ENCODE measurements around the gene KNCN.

The KNCN gene

DNA sequence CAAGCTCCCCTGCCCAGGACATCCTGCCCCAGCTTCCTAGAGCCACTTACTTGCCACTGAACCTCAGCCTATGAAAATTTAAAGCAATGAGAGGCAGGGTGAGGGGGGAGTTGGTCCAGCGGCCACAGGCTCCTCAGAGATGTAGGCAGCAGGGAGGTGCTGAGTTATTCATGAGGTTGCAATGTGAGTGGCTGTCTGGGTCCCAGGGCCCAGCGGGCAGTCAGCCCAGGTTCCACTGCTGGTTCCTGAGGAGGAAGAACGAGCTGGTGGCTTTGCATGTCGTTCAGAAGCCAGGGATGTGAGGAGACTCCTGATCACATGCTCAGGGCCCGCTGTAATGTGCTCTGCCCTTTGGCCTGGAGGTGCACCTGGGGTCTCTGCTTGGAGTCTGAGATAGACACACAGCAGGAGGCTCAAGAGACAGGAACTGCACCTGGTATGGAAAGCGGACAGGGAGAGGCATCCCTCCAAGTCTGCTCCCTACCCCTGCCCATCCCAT lies at the start of gene KNCN:
Gene KNCN, minus strand, starts transcription at position 51 of the 499 bp plus-strand sequence. CDS start 432 bp downstream, outside the sequence.
- no peak for DNase-seq (ENCODE audit: low read depth)

DNA sequence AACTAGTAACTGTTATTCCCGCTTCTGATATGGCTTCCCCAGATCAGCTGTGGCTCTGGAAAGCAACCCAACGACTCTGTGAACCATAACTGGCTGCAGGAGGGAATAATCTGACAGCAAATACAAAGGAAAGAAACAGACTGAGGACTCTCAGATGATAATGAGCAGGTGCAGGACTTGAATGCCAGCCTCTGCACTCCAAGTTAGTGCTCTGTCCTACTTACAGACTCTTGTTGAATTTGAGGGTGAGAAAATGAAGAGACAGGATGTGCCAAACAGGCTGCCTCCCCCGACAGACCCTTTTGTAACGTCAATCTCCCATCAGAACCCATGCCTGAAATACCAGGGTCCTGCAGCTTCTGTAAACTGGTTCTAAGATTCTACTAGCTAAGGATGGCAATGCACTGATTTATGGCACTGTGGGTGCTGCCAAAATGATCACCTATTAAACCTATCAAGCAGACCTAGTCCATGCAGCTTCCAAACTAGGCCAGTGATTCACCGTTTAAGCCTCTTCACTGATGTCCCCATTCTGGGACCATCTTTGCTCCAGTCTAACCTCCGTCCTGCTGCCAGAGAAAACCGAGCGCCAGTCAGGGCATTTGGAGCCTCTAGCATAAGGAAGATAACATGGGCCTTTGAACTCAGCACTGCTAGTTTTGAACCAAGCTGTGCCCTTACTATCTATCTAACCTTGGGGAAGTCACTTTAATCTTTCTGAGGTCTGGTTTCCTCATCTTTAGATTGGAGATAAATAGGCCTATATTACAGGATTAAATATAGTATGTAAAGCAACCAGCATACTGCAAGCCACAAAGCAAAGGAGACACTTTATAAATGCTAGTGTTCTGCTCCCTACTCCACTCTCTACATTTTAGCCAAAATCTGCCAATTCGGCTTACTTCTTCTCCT lies 47.9 kb upstream of the KNCN start:
- no peak for DNase-seq (ENCODE audit: low read depth)

DNA sequence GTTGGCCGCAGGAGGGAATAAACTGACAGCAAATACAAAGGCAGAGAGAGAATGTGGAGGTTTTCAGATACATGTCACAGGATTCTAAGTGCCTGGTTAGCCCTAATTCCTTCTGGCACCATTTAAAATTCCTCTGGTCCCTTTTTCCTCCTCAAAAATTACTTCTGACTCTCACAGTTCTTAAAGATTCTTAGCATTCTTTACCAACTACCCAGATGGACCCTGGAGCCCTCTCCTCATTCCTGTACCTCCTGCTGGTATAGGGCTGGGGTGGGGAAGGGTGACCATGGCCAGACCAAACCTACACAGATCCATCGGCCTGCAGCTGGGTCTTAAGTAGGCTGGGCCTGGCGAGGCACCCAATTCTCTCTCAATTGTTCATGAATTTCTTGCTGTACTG lies 45.4 kb upstream of the KNCN start:
- no peak for DNase-seq (ENCODE audit: low read depth)

DNA sequence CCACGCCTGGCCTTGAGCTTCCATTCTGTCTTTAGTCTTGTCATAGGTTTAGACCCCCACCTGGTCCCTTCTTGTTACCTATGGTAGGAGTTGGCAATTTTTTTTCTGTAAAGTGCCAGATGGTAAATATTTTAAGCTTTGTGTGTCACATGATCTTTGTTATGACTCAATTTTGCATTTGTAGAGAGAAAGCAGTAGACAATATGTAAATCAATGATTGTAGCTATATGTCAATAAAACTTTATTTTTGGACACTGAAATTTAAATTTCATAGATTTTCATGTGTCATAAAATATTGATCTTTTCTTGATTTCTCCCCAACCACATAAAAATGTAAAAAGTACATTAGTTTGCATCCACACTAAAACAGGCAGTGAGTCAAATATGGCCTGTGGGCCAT lies 44.6 kb upstream of the KNCN start:
- no peak for DNase-seq (ENCODE audit: low read depth)

DNA sequence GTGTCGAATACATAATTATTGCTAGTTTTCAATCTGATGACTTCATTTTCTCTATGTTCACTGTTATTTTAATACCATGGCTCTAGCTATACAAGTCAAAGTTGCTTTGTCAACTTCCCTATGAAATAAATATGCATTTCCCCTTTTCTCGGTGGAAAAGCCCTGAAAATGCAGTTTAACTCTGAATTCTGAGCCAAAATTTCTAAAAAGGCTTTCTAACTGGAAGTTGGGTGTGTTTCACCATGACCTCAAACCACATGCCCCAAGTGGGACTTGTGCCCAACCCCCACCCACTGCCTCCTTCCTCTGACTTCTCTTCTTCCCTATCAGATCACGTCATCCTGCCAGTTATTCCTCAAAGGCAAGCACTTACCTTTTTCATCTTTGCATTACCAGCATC lies 43.7 kb upstream of the KNCN start:
- no peak for DNase-seq (ENCODE audit: low read depth)

DNA sequence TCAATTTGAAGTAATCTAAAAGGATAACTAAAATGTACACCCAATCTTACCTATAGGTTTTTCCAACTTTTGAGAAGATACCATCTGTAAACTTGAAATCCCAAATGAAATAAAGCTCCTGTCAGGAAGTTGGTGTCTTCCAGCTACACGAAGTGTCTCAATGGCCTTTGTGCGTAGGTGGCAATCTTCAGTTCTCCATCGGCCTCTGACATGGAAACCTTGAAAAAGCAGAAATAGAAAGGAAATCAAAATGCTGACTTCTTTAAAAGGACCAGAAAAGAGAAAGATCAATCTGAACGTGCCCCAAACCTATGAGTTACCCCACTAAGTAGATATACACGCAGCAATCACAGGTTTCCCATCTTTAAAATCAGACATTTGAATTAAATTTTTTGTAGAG lies 42.6 kb upstream of the KNCN start:
- no peak for DNase-seq (ENCODE audit: low read depth)

DNA sequence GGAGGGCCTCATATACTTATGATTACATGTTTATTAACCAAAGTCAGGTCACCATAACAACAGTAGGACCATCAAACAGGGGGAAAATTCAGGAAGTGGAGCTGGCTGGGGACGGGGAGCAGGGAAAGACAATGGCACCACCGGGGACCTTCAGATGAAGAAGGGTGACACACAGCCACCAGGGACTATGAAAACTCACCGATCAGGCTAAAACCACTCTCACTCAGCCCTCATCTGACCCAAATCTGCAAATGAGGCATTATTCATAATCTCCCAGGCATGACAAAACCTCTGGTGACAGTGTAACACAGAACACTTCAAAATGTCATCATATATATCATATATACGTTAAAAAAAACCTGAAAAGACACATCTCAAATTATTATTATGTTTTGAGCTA lies 41.4 kb upstream of the KNCN start:
- no peak for DNase-seq (ENCODE audit: low read depth)

DNA sequence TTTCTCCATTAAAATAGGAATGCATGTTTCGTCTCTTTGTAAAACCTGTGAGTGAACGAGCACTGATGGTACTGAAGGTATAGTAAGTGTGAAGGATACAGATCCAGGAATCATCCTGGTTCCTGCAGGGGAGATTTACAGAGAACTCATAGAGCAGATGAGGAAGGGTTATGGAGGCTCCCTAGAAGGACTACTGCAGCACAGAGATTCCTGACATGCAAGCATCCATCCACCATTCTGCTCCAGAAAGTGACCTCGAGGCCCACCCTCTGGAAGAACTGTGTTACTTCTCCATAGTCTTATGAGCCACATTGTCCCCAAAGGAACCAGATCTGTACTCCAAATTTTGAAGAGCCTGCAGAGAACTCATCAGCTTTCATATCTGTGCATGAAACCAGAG lies 38.1 kb upstream of the KNCN start:
- DNase-seq (ENCODE audit: low read depth) = no peak

DNA sequence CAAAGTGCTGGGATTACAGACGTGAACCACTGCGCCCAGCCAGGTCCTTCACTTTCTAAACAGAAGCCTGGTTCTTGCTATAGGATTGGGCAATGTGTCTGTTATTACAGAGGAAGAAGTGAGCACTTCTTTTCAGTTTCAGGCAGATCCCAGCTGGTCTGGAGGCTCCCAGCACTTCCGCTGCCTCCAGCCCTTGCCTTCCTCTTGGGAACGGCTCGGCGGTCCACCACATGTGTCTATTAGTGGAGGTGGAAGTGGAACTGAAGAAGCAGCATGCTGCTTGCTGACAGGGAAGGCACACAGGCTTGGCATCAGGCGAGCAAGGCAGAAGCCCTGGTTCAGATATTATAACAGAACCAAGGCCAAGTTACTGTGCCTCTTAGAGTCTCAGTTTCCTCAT lies 35.6 kb upstream of the KNCN start:
- DNase-seq (ENCODE audit: low read depth) = no peak

DNA sequence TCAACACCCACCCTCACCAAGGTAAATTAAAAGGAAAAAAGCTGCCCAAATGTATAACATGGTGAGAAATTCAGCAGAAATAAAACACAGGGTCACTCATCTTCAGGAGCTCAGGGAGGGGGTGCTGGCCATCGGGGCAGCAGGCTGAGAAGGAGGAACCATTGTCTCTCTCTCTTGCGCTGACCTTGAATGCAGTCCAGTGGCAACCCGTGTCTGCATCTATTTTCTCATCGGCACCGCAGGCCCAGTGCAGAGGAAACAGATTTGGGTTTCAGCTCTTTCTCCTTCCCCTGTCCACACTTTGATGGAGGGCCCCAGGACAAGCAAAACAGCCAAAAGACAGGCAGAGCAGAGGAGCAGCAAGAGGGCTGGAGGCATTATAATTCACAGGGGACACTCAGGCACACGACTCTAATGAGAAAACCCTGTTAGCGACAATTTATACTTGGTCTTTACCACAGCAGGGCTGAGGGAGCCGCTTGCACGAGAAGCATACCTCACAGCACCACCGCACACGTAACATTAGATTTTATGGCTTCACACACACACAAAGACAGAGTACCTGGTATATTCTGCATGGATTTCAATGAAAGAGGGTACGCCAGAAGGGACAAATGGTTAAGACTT lies 34.0 kb upstream of the KNCN start:
- DNase-seq (ENCODE audit: low read depth) = no peak

DNA sequence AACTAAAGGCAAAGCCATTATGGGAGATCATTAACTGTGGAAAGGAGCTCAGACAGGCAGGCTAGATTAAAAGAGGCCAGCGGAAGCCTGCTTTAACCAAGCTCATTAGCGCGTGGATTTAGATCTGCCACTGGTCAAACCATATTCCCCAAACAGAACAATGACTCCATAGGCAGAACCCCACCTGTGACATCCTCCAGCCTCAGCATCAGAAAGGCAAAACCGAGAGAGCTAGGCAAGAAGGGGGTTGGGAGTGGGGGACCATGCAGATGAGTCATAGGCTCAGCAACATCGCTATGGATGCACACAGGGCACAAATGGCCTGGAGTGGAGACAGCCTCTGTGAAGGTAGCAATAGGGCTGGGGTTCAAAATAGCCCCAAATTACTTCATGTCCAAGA lies 32.0 kb upstream of the KNCN start:
- no peak for DNase-seq (ENCODE audit: low read depth)

DNA sequence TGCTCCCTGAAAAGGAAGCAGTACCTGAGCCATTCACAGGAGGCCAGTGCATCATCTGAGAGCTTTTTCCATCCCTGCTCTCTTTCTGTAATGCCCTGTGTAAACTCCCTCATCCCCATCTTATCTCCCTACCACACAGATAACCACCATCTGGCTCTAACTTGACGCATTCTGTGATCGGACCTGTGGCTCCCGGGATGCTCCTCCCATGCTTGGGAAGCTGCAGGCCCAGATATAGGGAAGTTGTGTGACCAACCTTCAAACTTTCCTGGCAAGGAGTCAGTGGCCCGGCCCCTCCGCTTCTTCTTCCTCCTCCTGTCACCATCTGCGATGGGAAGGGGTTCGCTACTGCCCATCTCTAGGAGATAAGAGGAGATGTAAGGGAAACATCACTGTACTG lies 31.5 kb upstream of the KNCN start:
- no peak for DNase-seq (ENCODE audit: low read depth)

DNA sequence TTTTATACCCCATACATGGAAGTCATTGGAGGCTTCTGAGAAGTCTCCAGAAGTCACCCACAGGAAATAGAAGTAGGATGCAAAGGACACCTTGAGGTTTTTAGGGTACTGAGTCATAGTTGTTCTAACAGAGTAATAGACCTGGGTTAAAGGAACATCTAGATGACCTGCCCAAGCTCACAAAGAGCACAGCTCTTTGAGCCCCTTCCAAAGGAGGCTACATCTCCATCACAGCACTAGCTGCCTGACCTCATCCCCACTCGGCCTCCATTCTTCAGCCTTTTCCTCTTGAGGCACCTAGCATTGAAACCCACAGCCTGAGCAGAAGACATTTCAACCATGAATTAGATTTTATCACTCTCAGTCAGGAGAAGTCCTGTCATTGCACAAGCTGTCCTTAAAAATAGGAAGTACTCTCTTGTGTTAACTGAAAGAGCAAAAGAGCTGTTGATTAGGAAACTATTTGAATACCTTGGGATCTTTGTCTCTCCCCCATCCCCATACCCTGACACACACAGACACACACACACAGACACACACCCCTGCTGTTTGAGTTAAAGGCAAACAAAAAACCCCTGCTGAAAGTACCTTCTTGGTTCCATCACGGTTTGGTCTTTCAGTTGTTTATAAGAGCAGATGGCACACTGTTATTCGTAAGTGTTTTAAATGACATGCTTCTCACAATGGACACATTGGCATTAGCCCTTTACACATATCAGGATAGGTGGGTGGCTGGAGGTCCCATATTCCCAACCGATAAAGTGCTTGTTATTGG lies 30.4 kb upstream of the KNCN start:
- DNase-seq (ENCODE audit: low read depth) = peak; percentile 1

DNA sequence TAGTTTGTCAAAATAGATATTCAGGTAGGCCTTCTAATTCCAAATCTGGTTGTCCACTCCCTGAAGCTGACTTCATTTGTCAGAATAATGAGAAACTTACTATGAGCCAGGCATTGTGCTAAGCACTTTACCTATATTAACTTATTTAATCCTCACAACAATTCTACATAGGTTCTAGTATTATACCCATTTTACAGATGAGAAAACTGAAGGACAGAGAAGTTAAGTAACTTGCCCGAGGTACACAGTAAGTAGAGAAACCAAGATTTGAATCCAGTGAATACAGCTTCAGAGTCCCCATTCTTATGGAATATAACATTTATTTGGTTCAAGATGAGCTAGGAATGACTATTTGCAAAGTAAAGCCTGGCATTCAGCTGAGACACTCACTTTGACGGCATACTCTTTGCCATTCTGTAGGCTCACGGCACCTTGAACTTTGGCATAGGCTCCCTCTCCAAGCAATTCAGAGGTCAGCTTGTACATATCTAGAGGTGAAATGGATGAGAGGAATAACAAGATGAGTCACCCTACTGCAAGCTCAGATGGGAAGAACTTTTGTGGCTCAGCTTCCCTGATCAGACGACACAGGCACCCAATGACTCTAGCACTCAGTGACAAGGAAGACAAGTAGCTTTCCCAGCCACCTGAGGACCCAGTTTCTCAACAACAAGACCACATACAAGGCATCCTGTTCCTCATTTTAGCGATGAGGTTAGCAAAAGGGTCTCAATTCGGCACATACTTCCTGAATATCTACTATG lies 28.9 kb upstream of the KNCN start:
- DNase-seq (ENCODE audit: low read depth) = no peak

DNA sequence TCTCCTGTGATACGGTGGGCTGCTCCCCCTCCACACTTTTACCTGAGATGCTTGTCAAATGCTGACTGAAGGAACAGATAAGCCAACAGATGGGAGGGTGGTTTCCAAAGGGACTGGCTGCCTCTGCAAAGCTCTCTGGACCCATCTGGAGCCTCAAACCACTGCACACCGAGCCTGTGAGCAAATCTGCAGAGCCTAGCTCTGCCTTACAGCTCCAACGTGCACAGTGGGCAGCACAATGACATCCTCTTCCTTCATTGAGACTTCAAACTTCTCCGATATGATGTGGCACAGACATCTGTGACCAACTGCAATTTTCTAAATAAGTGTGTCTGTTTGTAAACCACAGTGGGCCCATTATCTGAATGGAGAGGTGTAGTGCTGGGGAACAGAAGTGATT lies 26.2 kb upstream of the KNCN start:
- DNase-seq (ENCODE audit: low read depth) = no peak

DNA sequence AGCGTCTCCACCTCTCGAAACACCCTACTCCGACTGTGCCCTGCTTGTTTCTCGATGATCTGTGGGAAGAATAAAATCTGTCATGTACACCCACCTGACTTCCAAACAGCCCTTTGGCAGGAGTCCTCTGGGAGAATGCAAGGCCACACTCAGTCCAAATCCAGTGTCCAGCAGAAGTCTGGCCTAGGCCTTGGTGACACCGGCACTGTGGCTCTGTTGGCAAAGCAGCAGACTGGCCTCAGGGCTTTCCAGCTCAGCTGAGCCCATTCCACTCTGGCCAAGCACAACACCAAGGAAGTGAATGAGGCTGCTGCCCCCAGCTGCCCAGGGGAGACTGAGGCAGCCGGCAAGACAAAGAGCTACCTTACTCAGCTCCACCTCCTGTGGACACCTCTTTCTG lies 25.1 kb upstream of the KNCN start:
- DNase-seq (ENCODE audit: low read depth) = no peak

DNA sequence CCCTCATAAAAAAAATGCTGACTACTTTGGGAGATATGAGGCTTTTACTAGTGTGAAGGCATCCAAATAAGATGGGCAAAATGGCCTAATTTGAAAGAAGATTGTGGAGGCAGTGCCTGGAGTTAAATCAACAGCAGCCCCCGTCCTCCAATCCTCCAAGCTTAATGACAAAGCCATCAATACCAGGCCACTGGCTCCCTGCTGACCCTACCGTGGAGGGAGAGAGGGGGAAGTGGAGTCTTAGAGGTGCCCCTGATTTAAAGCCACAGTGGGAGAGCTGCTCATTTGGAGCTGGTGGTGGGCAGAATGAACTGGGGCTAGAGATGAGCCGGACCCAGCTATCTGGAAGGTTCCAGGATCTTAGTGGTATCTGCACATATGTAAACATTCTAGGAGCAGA lies 24.3 kb upstream of the KNCN start:
- no peak for DNase-seq (ENCODE audit: low read depth)

DNA sequence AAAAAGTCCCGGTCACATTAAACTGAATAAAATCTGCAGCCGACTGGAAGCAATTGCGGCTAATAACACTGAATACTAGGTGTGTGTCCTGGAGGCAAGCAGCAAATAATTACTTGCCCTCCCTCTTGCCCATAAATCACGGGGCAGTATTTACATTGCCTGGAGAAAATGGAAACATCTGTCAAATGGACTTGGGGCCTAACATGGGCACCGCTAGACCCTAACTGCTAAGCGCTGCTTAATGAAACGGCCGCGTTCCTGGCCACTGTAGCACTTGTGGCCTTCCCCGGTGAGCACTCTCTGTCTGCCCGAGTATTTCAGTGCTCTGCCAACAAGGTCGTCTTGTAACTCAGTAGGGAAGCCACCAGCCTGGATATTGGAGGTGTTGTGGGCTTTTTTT lies 23.9 kb upstream of the KNCN start:
- no peak for DNase-seq (ENCODE audit: low read depth)

DNA sequence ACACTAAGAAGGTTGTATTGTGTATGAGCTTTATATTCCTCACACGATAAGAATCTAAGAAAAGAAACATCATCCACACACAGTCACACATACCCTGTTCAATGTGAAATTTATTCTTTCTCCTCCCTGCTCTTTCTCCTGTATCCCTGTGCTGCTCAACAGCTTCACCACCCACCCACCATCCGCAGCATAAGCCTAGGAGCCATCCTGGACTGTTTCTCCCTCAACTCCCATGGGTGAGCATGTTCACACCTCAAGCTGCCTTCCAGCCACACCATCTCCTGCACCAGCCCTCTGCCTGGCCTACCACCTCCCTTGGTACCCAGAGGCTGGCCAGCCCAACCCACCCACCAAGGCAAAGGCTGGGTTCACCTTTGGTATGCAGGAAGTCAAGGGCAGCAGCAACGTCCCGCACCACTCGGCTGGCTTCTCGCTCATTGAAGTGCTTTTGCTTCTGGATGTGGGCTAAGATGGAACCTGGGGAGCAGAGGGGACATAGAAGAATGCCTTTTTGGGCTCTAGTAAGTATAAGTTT lies 20.3 kb upstream of the KNCN start:
- no peak for DNase-seq (ENCODE audit: low read depth)

DNA sequence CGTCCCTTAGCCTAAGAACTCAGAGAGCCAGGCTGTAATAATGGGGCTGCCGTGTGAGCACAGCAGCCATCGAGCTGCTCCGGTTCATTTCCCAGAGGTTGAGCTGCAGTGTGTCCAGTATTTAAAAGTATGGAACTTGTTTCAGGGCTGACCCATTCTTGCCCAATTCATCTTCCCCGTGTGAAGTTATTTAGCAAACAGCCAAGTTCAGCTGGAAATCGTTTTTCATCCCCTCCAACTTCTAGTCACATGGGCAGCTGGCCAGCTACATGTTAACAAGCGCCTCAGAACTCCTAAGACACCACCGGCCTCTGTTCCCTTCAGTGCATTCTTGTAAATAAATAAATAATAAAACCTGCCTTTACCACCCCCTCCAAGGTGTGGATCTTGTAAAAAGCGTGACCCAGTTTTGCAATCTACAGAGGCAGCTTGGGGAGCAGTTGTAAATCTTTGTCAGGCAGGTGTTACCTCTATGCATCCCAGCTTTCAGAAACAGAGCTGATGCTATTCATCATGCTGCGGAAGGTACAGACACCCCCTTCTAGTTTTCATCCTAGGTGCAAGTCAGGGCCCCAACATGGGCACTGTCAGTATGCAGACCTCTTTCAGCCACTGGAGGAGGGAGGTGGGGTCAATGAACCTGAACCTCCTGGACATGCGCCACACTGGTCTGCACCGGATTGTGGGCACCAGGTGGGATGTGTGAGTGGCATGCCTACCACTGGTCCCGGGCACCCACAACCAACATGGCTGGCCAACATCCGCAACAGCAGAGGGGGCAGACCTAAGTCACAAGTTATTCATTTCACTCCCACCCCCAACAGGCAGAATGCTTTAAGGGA lies 18.7 kb upstream of the KNCN start:
- no peak for DNase-seq (ENCODE audit: low read depth)

DNA sequence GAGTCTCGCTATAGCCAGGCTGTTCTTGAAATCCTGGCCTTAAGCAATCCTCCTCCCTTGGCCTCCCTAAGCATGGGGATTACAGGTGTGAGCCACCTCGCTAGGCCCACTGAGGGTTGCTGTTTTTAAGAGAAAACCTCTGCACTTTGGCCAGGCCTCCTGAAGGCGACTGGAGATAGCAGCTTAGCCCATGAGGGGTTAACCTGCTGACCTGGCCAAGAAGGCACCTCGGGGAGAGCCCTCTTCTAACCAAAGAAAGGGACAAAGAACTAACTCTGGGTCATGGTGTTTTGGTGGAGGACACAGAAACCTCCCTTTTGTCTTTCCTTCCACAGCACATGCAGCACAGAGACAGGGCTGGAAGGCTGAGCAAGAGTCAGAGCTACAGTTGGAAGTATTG lies 17.7 kb upstream of the KNCN start:
- no peak for DNase-seq (ENCODE audit: low read depth)
